ENCODE data around the gene MEMO1. TPM values are rescaled to one million over a fixed set of nuclear protein-coding genes. Genes with fewer than 3 reads are reported as not detected.

Gene MEMO1
- total and polyA plus RNA-seq, 12 donors, result 43.6 to 73.9 (median 54.1) TPM

DNA sequence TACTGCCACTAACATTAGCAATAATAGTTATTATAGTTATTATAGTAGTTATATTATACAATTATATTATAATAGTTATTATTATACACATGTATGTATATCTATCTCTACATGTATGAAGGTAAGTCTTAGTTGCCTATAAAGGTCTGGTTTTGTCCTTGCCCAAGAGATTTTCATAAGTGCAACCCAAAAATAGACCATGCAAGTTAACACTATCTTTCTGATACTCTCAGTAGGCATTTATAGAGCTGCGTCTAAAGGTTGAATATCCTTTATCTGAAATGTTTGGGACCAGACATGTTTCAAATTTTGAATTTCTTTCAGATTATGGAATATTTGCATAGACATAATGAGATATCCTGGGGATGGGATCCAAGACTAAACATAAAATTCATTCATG is 175.4 kb downstream of the MEMO1 start:
- ATAC-seq (peak in 3 of 8 donors; percentile 34 to 58 (median 35)), DNase-seq (no peak)
- peaks cover 0 to 6% (median 0%) of the 10 kb centered on the region in 9 donors for H3K4me1 ChIP-seq
- 50 to 66% methylated on average over 1 of the region's 1 CpG for WGBS, 2 donors
- peak overlapping the region in 1 of 10 donors; percentile 15 for H3K27ac ChIP-seq
- no peak overlapping the region for H3K4me3 ChIP-seq
- intact Hi-C loops (cut with DNase I), result loop anchor here in 2 of 10 donors (5.0 to 10.0 kb wide), 2 partner anchors 1121 to 1123 kb away; no protein-coding TSS in a partner anchor
- no peaks in the 10 kb centered on the region for H3K36me3 ChIP-seq
- peaks cover 0 to 5% (median 0%) of the 10 kb centered on the region in 11 donors for H3K9me3 ChIP-seq
- TF ChIP-seq, protein P1, sequence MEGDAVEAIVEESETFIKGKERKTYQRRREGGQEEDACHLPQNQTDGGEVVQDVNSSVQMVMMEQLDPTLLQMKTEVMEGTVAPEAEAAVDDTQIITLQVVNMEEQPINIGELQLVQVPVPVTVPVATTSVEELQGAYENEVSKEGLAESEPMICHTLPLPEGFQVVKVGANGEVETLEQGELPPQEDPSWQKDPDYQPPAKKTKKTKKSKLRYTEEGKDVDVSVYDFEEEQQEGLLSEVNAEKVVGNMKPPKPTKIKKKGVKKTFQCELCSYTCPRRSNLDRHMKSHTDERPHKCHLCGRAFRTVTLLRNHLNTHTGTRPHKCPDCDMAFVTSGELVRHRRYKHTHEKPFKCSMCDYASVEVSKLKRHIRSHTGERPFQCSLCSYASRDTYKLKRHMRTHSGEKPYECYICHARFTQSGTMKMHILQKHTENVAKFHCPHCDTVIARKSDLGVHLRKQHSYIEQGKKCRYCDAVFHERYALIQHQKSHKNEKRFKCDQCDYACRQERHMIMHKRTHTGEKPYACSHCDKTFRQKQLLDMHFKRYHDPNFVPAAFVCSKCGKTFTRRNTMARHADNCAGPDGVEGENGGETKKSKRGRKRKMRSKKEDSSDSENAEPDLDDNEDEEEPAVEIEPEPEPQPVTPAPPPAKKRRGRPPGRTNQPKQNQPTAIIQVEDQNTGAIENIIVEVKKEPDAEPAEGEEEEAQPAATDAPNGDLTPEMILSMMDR (IDR thresholded peaks at IDR 0.05), result no peak
- no peaks in the 10 kb centered on the region for H3K27me3 ChIP-seq

DNA sequence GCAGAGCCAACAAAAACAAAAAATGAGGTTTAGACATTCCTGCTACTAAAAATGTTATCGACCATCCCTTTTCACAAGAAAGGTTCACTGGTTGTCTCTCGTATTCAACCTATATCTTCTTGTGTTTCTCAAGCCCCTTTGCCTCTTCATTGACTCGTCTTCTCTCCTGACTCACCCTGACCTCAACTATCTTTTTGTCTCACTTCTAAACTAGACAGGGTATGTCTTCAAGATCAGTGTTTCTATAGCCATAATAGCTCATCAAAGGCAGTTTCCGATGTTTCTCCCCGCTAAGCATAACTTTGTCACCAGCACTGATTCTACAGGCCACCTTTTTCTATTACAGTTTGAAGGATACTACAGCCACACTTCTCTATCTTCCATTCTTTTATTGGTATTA is 178.4 kb downstream of the MEMO1 start:
- TF ChIP-seq, protein P1 (IDR thresholded peaks at IDR 0.05), result no peak
- WGBS, 2 donors, result 94 to 95% methylated on average over 5 of the region's 5 CpGs
- H3K4me3 ChIP-seq, result no peak overlapping the region
- H3K36me3 ChIP-seq, result no peaks in the 10 kb centered on the region
- DNase-seq (no peak), ATAC-seq (no peak)
- intact Hi-C loops (cut with DNase I), result loop anchor here in 1 of 10 donors (10.0 kb wide), 1 partner anchor 1118 kb away; no protein-coding TSS in a partner anchor
- peaks cover 0 to 6% (median 0%) of the 10 kb centered on the region in 9 donors for H3K4me1 ChIP-seq
- H3K27me3 ChIP-seq, result no peaks in the 10 kb centered on the region
- H3K27ac ChIP-seq, result no peak overlapping the region
- peaks cover 0 to 24% (median 0%) of the 10 kb centered on the region in 11 donors for H3K9me3 ChIP-seq

DNA sequence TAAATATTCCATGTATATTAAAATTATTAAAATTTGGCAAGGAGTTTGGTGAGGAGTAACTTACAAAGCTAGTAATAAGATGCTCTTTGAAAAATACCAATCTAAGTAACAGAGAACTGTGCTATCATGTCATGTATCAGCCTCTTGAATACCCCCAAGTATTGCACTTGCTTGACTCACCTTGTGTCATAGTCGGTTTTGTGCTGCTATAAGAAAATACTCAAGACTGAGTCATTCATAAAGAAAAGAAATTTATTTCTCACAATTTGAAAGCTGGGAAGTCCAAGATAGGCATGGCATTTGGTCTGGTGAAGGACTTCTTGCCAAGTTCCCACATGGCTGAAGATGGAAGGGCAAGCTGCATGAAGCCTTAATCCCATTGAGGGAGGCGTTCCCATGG is 179.2 kb downstream of the MEMO1 start:
- Histone ChIP-seq H3K27me3 (no peaks in the 10 kb centered on the region), H3K4me1 (peaks cover 0 to 6% (median 0%) of the 10 kb centered on the region in 9 donors), H3K9me3 (peaks cover 0 to 31% (median 0%) of the 10 kb centered on the region in 11 donors), H3K27ac (no peak overlapping the region), H3K36me3 (no peaks in the 10 kb centered on the region), H3K4me3 (no peak overlapping the region)
- intact Hi-C loops (cut with DNase I), result loop anchor here in 1 of 10 donors (10.0 kb wide), 1 partner anchor 1117 kb away; no protein-coding TSS in a partner anchor
- no peak for ATAC-seq
- TF ChIP-seq, protein P1 (IDR thresholded peaks at IDR 0.05), result no peak
- WGBS, 2 donors, result 92 to 98% methylated on average over 2 of the region's 2 CpGs
- DNase-seq, result no peak

DNA sequence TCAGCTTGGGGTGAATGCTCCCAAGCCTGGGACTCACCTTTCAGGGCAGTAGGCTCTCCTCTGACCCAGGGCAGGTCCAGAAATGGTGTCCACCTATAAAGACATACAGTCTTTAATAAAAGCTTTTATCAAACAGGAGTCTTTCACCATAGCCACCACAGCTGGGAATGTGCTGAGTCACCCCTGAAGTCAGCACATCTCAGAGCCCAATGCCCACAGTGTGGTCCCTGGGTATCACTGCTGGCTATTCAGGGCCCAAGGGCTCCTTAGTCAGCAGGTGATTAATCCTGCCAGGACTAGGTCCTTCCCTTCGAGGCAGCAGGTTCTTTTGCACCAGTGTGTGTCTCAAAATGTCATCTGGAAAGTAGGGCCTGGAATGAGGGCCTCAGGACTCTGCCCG is 181.9 kb downstream of the MEMO1 start:
- peak in 1 of 8 donors; percentile 38 for ATAC-seq
- intact Hi-C loops (cut with DNase I), result no loop called here
- 81 to 87% methylated on average over 2 of the region's 2 CpGs for WGBS, 2 donors

More for the DNA sequence above, 181.9 kb downstream of the MEMO1 start:
- Histone ChIP-seq H3K36me3 (no peaks in the 10 kb centered on the region), H3K27me3 (no peaks in the 10 kb centered on the region), H3K4me1 (no peaks in the 10 kb centered on the region), H3K27ac (no peak overlapping the region), H3K4me3 (no peak overlapping the region), H3K9me3 (peaks cover 0 to 40% (median 0%) of the 10 kb centered on the region in 11 donors)
- TF ChIP-seq, protein P1 (IDR thresholded peaks at IDR 0.05), result no peak
- no peak for DNase-seq
